ENCODE measurements around the gene KCNH2.

Gene KCNH2

GRCh38 chr7:150916670-150917069 lies 61.5 kb downstream of the KCNH2 start:
- no peak for TF ChIP-seq CTCF (IDR thresholded peaks at IDR 0.05; ENCODE audit: low read depth, low read length)
- TF ChIP-seq POLR2A (IDR thresholded peaks at IDR 0.05; ENCODE audit: extremely low read depth, insufficient read length), result no peak
- TF ChIP-seq MYC (IDR thresholded peaks at IDR 0.05; ENCODE audit: low read depth, low read length), result no peak
- no peak for TF ChIP-seq MAX (IDR thresholded peaks at IDR 0.05; ENCODE audit: low read depth, low read length)
- H3K4me3 ChIP-seq (ENCODE audit: low read depth, low read length), result no peak overlapping the region
- DNase-seq (ENCODE audit: low read depth), result no peak

- no peak for TF ChIP-seq MAX (IDR thresholded peaks at IDR 0.05; ENCODE audit: low read depth, low read length)
- TF ChIP-seq POLR2A (IDR thresholded peaks at IDR 0.05; ENCODE audit: extremely low read depth, insufficient read length), result no peak
- no peak for TF ChIP-seq CTCF (IDR thresholded peaks at IDR 0.05; ENCODE audit: low read depth, low read length)
- no peak for TF ChIP-seq MYC (IDR thresholded peaks at IDR 0.05; ENCODE audit: low read depth, low read length)
- no peak for DNase-seq (ENCODE audit: low read depth)
- H3K4me3 ChIP-seq (ENCODE audit: low read depth, low read length), result no peak overlapping the region
Observed at GRCh38 chr7:150914966-150915365, 63.2 kb downstream of the KCNH2 start.

GRCh38 chr7:150914196-150914595 lies 63.9 kb downstream of the KCNH2 start:
- DNase-seq (ENCODE audit: low read depth), result no peak
- TF ChIP-seq CTCF (IDR thresholded peaks at IDR 0.05; ENCODE audit: low read depth, low read length) (no peak), POLR2A (IDR thresholded peaks at IDR 0.05; ENCODE audit: extremely low read depth, insufficient read length) (no peak), MYC (IDR thresholded peaks at IDR 0.05; ENCODE audit: low read depth, low read length) (no peak), MAX (IDR thresholded peaks at IDR 0.05; ENCODE audit: low read depth, low read length) (no peak)
- H3K4me3 ChIP-seq (ENCODE audit: low read depth, low read length), result no peak overlapping the region

GRCh38 chr7:150912427-150912826 lies 65.7 kb downstream of the KCNH2 start:
- TF ChIP-seq CTCF (IDR thresholded peaks at IDR 0.05; ENCODE audit: low read depth, low read length), result no peak
- no peak for TF ChIP-seq POLR2A (IDR thresholded peaks at IDR 0.05; ENCODE audit: extremely low read depth, insufficient read length)
- TF ChIP-seq MAX (IDR thresholded peaks at IDR 0.05; ENCODE audit: low read depth, low read length), result no peak
- TF ChIP-seq MYC (IDR thresholded peaks at IDR 0.05; ENCODE audit: low read depth, low read length), result no peak
- H3K4me3 ChIP-seq (ENCODE audit: low read depth, low read length), result no peak overlapping the region
- no peak for DNase-seq (ENCODE audit: low read depth)

GRCh38 chr7:150911590-150912267 lies 66.4 kb downstream of the KCNH2 start:
- no peak overlapping the region for H3K4me3 ChIP-seq (ENCODE audit: low read depth, low read length)
- TF ChIP-seq POLR2A (IDR thresholded peaks at IDR 0.05; ENCODE audit: extremely low read depth, insufficient read length) (no peak), CTCF (IDR thresholded peaks at IDR 0.05; ENCODE audit: low read depth, low read length) (no peak), MAX (IDR thresholded peaks at IDR 0.05; ENCODE audit: low read depth, low read length) (no peak), MYC (IDR thresholded peaks at IDR 0.05; ENCODE audit: low read depth, low read length) (no peak)
- DNase-seq (ENCODE audit: low read depth), result no peak
